SK-N-SH treated with all-trans-retinoic acid at 6 μM for 48 hours (cell line): Measurements from ENCODE around the gene KIZ.

Experiments
- ATAC-seq: fragments of 200-7000 bp; cut with Tn5 transposase; 3 replicates; pipeline ENCODE4 v1.9.1; 2020; ENCODE audit warnings: mild to moderate bottlenecking, moderate library complexity
- ARNTL ChIP-seq: fragments of 450-650 bp; formaldehyde crosslinking; IDR thresholded peaks from 2 replicates; pipeline ENCODE4 v1.5.0; 2020; ENCODE audit warnings: low read depth, mild to moderate bottlenecking, moderate library complexity, borderline replicate concordance
- CREB5 ChIP-seq: fragments of 250-450 bp; sonication (Bioruptor Pico); IDR thresholded peaks from 2 replicates; pipeline ENCODE4 v1.5.1; 2020; ENCODE audit warnings: low read depth, mild to moderate bottlenecking, moderate library complexity
- CSDC2 ChIP-seq: fragments of 250-450 bp; sonication (Bioruptor Pico); IDR thresholded peaks from 2 replicates; pipeline ENCODE4 v1.5.0; 2020; ENCODE audit warnings: mild to moderate bottlenecking, moderate library complexity
- ESRRG ChIP-seq: fragments of 250-450 bp; sonication (Bioruptor Pico); IDR thresholded peaks from 2 replicates; pipeline ENCODE4 v1.6.1; 2021; ENCODE audit warnings: mild to moderate bottlenecking
- ISL1 ChIP-seq: fragments of 250-450 bp; sonication (Bioruptor Pico); IDR thresholded peaks from 2 replicates; pipeline ENCODE4 v2.1.2; 2022; ENCODE audit warnings: mild to moderate bottlenecking, moderate library complexity
- OSR1 ChIP-seq: fragments of 250-450 bp; sonication (Bioruptor Pico); IDR thresholded peaks from 2 replicates; pipeline ENCODE4 v1.8.0; 2022; ENCODE audit warnings: moderate library complexity, mild to moderate bottlenecking, inconsistent platforms
- PATZ1 ChIP-seq: fragments of 250-450 bp; sonication (Bioruptor Pico); IDR thresholded peaks from 2 replicates; pipeline ENCODE4 v1.8.0; 2020; ENCODE audit warnings: mild to moderate bottlenecking, moderate library complexity, borderline replicate concordance
- POU6F1 ChIP-seq: fragments of 250-450 bp; sonication (Bioruptor Pico); IDR thresholded peaks from 2 replicates; pipeline ENCODE4 v1.8.0; 2021; ENCODE audit warnings: low read depth, mild to moderate bottlenecking, moderate library complexity, borderline replicate concordance
- PPARA ChIP-seq: fragments of 250-450 bp; sonication (Bioruptor Pico); IDR thresholded peaks from 2 replicates; pipeline ENCODE4 v1.5.0; 2020; ENCODE audit warnings: mild to moderate bottlenecking, borderline replicate concordance
- RARB ChIP-seq: fragments of 250-450 bp; sonication (Bioruptor Pico); IDR thresholded peaks from 2 replicates; pipeline ENCODE4 v1.8.0; 2021; ENCODE audit warnings: mild to moderate bottlenecking, moderate library complexity
- SNAI2 ChIP-seq: fragments of 250-450 bp; sonication (Bioruptor Pico); IDR thresholded peaks from 2 replicates; pipeline ENCODE4 v1.5.0; 2020; ENCODE audit warnings: mild to moderate bottlenecking, moderate library complexity
- TCF4 ChIP-seq: fragments of 250-450 bp; sonication (Bioruptor Pico); IDR thresholded peaks from 2 replicates; pipeline ENCODE4 v1.8.0; 2021; ENCODE audit warnings: mild to moderate bottlenecking, moderate library complexity, borderline replicate concordance
- TOX ChIP-seq: fragments of 250-450 bp; sonication (Bioruptor Pico); IDR thresholded peaks from 2 replicates; pipeline ENCODE4 v1.8.0; 2021; ENCODE audit warnings: mild to moderate bottlenecking, moderate library complexity, borderline replicate concordance
- ZC3H10 ChIP-seq: fragments of 250-450 bp; sonication (Bioruptor Pico); IDR thresholded peaks from 2 replicates; pipeline ENCODE4 v1.5.1; 2021; ENCODE audit warnings: mild to moderate bottlenecking, moderate library complexity
- ZFP30 ChIP-seq: fragments of 450-650 bp; formaldehyde crosslinking; IDR thresholded peaks from 2 replicates; pipeline ENCODE4 v1.5.0; 2022; ENCODE audit warnings: mild to moderate bottlenecking, moderate library complexity
- ZNF565 ChIP-seq: fragments of 450-650 bp; formaldehyde crosslinking; conservative IDR thresholded peaks from 2 replicates; pipeline ENCODE4 v1.5.0; 2020; ENCODE audit warnings: low read depth, mild to moderate bottlenecking, moderate library complexity
- ZNF70 ChIP-seq: fragments of 450-650 bp; formaldehyde crosslinking; IDR thresholded peaks from 2 replicates; pipeline ENCODE4 v1.5.0; 2020; ENCODE audit warnings: mild to moderate bottlenecking, moderate library complexity
- ZNF8 ChIP-seq: fragments of 450-650 bp; formaldehyde crosslinking; IDR thresholded peaks from 2 replicates; pipeline ENCODE4 v1.5.0; 2020; ENCODE audit warnings: mild to moderate bottlenecking, moderate library complexity
- TF ChIP-seq, protein P1 (sequence below): fragments of 250-450 bp; sonication (Bioruptor Pico); IDR thresholded peaks from 2 replicates; pipeline ENCODE4 v1.5.0; 2020; ENCODE audit warnings: mild to moderate bottlenecking, moderate library complexity

KIZ gene

GRCh38 chr20:21113697-21114096 lies 12.2 kb upstream of the KIZ start (continued):
- no peak for TF ChIP-seq TCF4 (CRISPR knock-in tag)

DNA sequence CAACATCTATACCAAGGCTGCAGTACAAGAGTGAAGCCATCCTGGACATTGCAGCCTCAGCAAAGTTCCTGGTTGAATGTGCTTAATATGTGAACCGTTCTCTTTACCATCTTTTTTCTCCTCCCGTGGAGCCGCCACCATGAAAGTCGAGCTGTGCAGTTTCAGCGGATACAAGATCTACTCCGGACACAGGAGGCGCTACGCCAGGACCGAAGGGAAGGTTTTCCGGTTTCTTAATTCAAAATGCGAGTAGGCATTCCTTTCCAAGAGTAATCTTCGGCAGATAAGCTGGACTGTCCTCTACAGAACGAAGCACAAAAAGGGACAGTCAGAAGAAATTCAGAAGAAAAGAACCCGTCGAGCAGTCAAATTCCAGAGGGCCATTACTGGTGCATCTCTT lies 11.3 kb upstream of the KIZ start:
- no peak for TF ChIP-seq ZFP30 (CRISPR knock-in tag)
- no peak for TF ChIP-seq POU6F1 (CRISPR knock-in tag)
- no peak for TF ChIP-seq RARB
- no peak for TF ChIP-seq ZNF70 (CRISPR knock-in tag)
- TF ChIP-seq OSR1 (CRISPR knock-in tag): no peak
- no peak for TF ChIP-seq ISL1 (CRISPR knock-in tag)
- TF ChIP-seq TCF4 (CRISPR knock-in tag): no peak
- TF ChIP-seq PATZ1 (CRISPR knock-in tag): no peak
- no peak for ATAC-seq

GRCh38 chr20:21117521-21117920 lies 8.4 kb upstream of the KIZ start:
- no peak for ATAC-seq
- TF ChIP-seq POU6F1 (CRISPR knock-in tag) (no peak), ZNF565 (no peak), CREB5 (CRISPR knock-in tag) (no peak), ZFP30 (CRISPR knock-in tag) (no peak), RARB (no peak), ZNF70 (CRISPR knock-in tag) (no peak), ESRRG (CRISPR knock-in tag) (no peak), TOX (no peak), ISL1 (CRISPR knock-in tag) (no peak), ZNF8 (CRISPR knock-in tag) (no peak), TCF4 (CRISPR knock-in tag) (no peak), ZC3H10 (no peak), ARNTL (CRISPR knock-in tag) (no peak), PPARA (CRISPR knock-in tag) (no peak), PATZ1 (CRISPR knock-in tag) (no peak), CSDC2 (CRISPR knock-in tag) (no peak), SNAI2 (CRISPR knock-in tag) (no peak)
- TF ChIP-seq, protein P1, sequence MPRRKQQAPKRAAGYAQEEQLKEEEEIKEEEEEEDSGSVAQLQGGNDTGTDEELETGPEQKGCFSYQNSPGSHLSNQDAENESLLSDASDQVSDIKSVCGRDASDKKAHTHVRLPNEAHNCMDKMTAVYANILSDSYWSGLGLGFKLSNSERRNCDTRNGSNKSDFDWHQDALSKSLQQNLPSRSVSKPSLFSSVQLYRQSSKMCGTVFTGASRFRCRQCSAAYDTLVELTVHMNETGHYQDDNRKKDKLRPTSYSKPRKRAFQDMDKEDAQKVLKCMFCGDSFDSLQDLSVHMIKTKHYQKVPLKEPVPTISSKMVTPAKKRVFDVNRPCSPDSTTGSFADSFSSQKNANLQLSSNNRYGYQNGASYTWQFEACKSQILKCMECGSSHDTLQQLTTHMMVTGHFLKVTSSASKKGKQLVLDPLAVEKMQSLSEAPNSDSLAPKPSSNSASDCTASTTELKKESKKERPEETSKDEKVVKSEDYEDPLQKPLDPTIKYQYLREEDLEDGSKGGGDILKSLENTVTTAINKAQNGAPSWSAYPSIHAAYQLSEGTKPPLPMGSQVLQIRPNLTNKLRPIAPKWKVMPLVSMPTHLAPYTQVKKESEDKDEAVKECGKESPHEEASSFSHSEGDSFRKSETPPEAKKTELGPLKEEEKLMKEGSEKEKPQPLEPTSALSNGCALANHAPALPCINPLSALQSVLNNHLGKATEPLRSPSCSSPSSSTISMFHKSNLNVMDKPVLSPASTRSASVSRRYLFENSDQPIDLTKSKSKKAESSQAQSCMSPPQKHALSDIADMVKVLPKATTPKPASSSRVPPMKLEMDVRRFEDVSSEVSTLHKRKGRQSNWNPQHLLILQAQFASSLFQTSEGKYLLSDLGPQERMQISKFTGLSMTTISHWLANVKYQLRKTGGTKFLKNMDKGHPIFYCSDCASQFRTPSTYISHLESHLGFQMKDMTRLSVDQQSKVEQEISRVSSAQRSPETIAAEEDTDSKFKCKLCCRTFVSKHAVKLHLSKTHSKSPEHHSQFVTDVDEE (CRISPR knock-in tag): no peak
